ENCODE measurements around the gene MSH2.
A peak's percentile ranks its signal among the peaks of the same experiment; 100 is the strongest.

MSH2 gene

DNA sequence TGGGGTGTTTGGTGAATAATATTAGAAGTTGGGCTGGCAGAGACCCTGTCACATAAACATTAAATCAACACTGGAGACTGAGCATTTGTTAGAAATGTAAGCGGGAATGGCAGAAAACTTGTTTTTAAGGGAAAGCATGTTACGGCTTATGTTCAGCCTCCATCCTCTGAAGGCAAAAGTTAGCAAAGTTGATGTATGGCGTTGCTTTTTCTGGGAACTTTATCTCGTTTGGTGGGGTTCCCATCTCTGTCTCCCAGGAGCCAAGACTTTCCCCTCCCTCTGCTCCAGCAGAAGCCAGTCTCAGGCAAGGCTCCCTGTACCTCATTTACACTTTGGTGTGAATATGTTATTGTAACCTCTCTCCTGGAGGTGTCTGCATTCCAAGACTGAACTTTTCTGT is 105.1 kb downstream of the MSH2 start:
- H3F3A ChIP-seq (ENCODE audit: insufficient read depth, low read length), result no peaks in the 10 kb centered on the region
- H3K36me3 ChIP-seq (ENCODE audit: insufficient read depth, low read length), result peaks cover 8% of the 10 kb centered on the region
- H3K9me3 ChIP-seq (ENCODE audit: low read length), result peaks cover 17% of the 10 kb centered on the region
- H3K9ac ChIP-seq (ENCODE audit: low read length), result no peak overlapping the region
- H3K27ac ChIP-seq (ENCODE audit: low read depth, low read length, poor library complexity, severe bottlenecking), result no peak overlapping the region
- H3K9me2 ChIP-seq (ENCODE audit: low read depth, low read length), result no peaks in the 10 kb centered on the region
- no peaks in the 10 kb centered on the region for H3K79me2 ChIP-seq (ENCODE audit: insufficient read depth, low read length)
- TF ChIP-seq EZH2 (IDR thresholded peaks at IDR 0.05; ENCODE audit: borderline replicate concordance, low read length), result no peak
- TF ChIP-seq, protein P1, sequence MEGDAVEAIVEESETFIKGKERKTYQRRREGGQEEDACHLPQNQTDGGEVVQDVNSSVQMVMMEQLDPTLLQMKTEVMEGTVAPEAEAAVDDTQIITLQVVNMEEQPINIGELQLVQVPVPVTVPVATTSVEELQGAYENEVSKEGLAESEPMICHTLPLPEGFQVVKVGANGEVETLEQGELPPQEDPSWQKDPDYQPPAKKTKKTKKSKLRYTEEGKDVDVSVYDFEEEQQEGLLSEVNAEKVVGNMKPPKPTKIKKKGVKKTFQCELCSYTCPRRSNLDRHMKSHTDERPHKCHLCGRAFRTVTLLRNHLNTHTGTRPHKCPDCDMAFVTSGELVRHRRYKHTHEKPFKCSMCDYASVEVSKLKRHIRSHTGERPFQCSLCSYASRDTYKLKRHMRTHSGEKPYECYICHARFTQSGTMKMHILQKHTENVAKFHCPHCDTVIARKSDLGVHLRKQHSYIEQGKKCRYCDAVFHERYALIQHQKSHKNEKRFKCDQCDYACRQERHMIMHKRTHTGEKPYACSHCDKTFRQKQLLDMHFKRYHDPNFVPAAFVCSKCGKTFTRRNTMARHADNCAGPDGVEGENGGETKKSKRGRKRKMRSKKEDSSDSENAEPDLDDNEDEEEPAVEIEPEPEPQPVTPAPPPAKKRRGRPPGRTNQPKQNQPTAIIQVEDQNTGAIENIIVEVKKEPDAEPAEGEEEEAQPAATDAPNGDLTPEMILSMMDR (IDR thresholded peaks at IDR 0.05; ENCODE audit: low read length), result no peak
- H2AFZ ChIP-seq (ENCODE audit: low read length), result no peak overlapping the region
- H3K4me2 ChIP-seq (ENCODE audit: low read length), result no peak overlapping the region
- H4K20me1 ChIP-seq (ENCODE audit: insufficient read depth, low read length), result no peaks in the 10 kb centered on the region
- no peaks in the 10 kb centered on the region for H3K27me3 ChIP-seq (ENCODE audit: insufficient read depth, low read length)
- no peak overlapping the region for H3K4me3 ChIP-seq (ENCODE audit: low read depth, low read length, poor library complexity, severe bottlenecking)
- peaks cover 33% of the 10 kb centered on the region for H3K4me1 ChIP-seq (ENCODE audit: insufficient read depth, low read length, severe bottlenecking)

DNA sequence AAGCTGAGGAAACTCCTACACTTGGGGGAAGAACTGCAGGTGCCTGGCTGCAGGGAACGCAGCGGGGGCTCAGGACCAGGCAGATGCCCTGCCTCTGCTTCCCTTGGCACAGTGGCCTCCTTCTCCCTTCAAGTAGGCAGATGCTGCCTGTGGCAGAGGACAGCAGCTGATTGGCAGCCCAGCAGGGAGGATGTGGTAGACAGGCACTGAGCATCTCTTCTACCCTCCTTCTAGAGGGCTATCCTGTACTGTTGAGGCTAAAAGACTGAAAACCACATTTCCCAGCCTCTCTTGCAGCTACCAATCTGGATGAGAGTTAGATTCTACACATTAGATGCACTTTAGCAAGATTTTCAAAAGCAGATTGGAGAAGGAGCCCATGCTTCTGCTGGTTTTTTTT is 105.7 kb downstream of the MSH2 start:
- Histone ChIP-seq H3K9me2 (ENCODE audit: low read depth, low read length) (no peaks in the 10 kb centered on the region), H3K4me2 (ENCODE audit: low read length) (no peak overlapping the region), H3K9ac (ENCODE audit: low read length) (no peak overlapping the region), H3K79me2 (ENCODE audit: insufficient read depth, low read length) (no peaks in the 10 kb centered on the region), H3K27me3 (ENCODE audit: insufficient read depth, low read length) (no peaks in the 10 kb centered on the region), H3K9me3 (ENCODE audit: low read length) (peaks cover 17% of the 10 kb centered on the region), H4K20me1 (ENCODE audit: insufficient read depth, low read length) (no peaks in the 10 kb centered on the region), H3K36me3 (ENCODE audit: insufficient read depth, low read length) (peaks cover 8% of the 10 kb centered on the region), H3K27ac (ENCODE audit: low read depth, low read length, poor library complexity, severe bottlenecking) (no peak overlapping the region), H3K4me1 (ENCODE audit: insufficient read depth, low read length, severe bottlenecking) (peaks cover 27% of the 10 kb centered on the region), H3K4me3 (ENCODE audit: low read depth, low read length, poor library complexity, severe bottlenecking) (no peak overlapping the region), H2AFZ (ENCODE audit: low read length) (no peak overlapping the region), H3F3A (ENCODE audit: insufficient read depth, low read length) (no peaks in the 10 kb centered on the region)
- no peak for TF ChIP-seq EZH2 (IDR thresholded peaks at IDR 0.05; ENCODE audit: borderline replicate concordance, low read length)
- TF ChIP-seq, protein P1 (IDR thresholded peaks at IDR 0.05; ENCODE audit: low read length), result no peak

- Histone ChIP-seq H3K9ac (ENCODE audit: low read length) (no peak overlapping the region), H3K4me3 (ENCODE audit: low read depth, low read length, poor library complexity, severe bottlenecking) (no peak overlapping the region), H3F3A (ENCODE audit: insufficient read depth, low read length) (no peaks in the 10 kb centered on the region), H3K9me3 (ENCODE audit: low read length) (peaks cover 17% of the 10 kb centered on the region), H3K9me2 (ENCODE audit: low read depth, low read length) (no peaks in the 10 kb centered on the region), H3K36me3 (ENCODE audit: insufficient read depth, low read length) (peaks cover 8% of the 10 kb centered on the region), H3K4me1 (ENCODE audit: insufficient read depth, low read length, severe bottlenecking) (peaks cover 21% of the 10 kb centered on the region), H3K79me2 (ENCODE audit: insufficient read depth, low read length) (no peaks in the 10 kb centered on the region), H3K27me3 (ENCODE audit: insufficient read depth, low read length) (no peaks in the 10 kb centered on the region), H3K4me2 (ENCODE audit: low read length) (no peak overlapping the region), H4K20me1 (ENCODE audit: insufficient read depth, low read length) (no peaks in the 10 kb centered on the region), H2AFZ (ENCODE audit: low read length) (no peak overlapping the region), H3K27ac (ENCODE audit: low read depth, low read length, poor library complexity, severe bottlenecking) (peak overlapping the region; percentile 20)
- no peak for TF ChIP-seq EZH2 (IDR thresholded peaks at IDR 0.05; ENCODE audit: borderline replicate concordance, low read length)
- TF ChIP-seq, protein P1 (IDR thresholded peaks at IDR 0.05; ENCODE audit: low read length), result no peak
Observed at GRCh38 chr2:47509250-47509649, 106.3 kb downstream of the MSH2 start.

Measured in OCI-LY1 (cell line).